H1 (cell line): Measurements from ENCODE around the gene TRIP11. TPM values are rescaled to one million over a fixed set of nuclear protein-coding genes. Genes with fewer than 3 reads are reported as not detected.

Source experiments
- CTCF ChIA-PET: fragments of 300-600 bp; sonication (Branson Sonifier 250); formaldehyde crosslinking; loops from one replicate; lab custom pipeline; 2021; ENCODE audit not compliant: partially characterized antibody; lab: Charles Lee
- POLR2A ChIA-PET: fragments of 300-600 bp; sonication (Branson Sonifier 250); formaldehyde crosslinking; loops from one replicate; lab custom pipeline; 2021; ENCODE audit warnings: inconsistent platforms; ENCODE audit not compliant: partially characterized antibody; lab: Charles Lee
- DNase-seq, 2 experiments: peaks; one replicate each; pipeline versions ENCODE4 v3.0.0 to v3.0.0-alpha.2; 2010 to 2022; ENCODE audit warnings: low spot score in 2 of 2, low read depth in 1 of 2, mixed read lengths in 1 of 2
- FAIRE-seq: peaks from 2 replicates; lab custom pipeline; 2011; peaks lifted over from hg19 to GRCh38; lab: Jason Lieb, UNC
- H2AFZ ChIP-seq: 2 replicates; pipeline ENCODE4 v1.8.1; 2012; ENCODE audit warnings: low read length, inconsistent platforms
- H2AK5ac ChIP-seq: 2 replicates; pipeline ENCODE4 v1.6.1; 2013; ENCODE audit warnings: low read depth, low read length
- H2BK120ac ChIP-seq: replicated peaks from 2 replicates; pipeline ENCODE3; 2013; ENCODE audit warnings: low read depth, low read length, inconsistent platforms
- H2BK12ac ChIP-seq: 2 replicates; pipeline ENCODE4 v1.6.1; 2013; ENCODE audit warnings: low read depth, low read length
- H2BK15ac ChIP-seq: 2 replicates; pipeline ENCODE4 v1.6.1; 2013; ENCODE audit warnings: low read length
- H2BK20ac ChIP-seq: 2 replicates; pipeline ENCODE4 v1.6.1; 2013; ENCODE audit warnings: low read length
- H2BK5ac ChIP-seq: 2 replicates; pipeline ENCODE4 v1.6.1; 2013; ENCODE audit warnings: low read depth, low read length
- H3K14ac ChIP-seq: 2 replicates; pipeline ENCODE4 v1.6.1; 2013; ENCODE audit warnings: inconsistent platforms; ENCODE audit not compliant: insufficient read length
- H3K18ac ChIP-seq: 2 replicates; pipeline ENCODE4 v1.6.1; 2013; ENCODE audit warnings: low read length; ENCODE audit errors: extremely low read depth
- H3K23ac ChIP-seq: 2 replicates; pipeline ENCODE4 v1.6.1; 2013; ENCODE audit warnings: inconsistent platforms; ENCODE audit not compliant: insufficient read length
- H3K23me2 ChIP-seq: 2 replicates; pipeline ENCODE4 v1.6.1; 2013; ENCODE audit warnings: low read depth, low read length
- H3K27ac ChIP-seq: 2 replicates; pipeline ENCODE4 v1.6.1; 2011; ENCODE audit warnings: low read depth, low read length, inconsistent platforms
- H3K27me3 ChIP-seq, 4 experiments: replicated peaks in 1 of 4; 1 replicate in 1 of 4; 2 replicates in 3 of 4; pipeline versions ENCODE4 v1.6.1 to v1.8.1; 2011 to 2013; ENCODE audit warnings: low read length in 3 of 4, mild to moderate bottlenecking in 3 of 4, inconsistent platforms in 2 of 4, mixed read lengths in 2 of 4, moderate library complexity in 1 of 4; ENCODE audit not compliant: control insufficient read depth in 3 of 4, insufficient read depth in 3 of 4; ENCODE audit errors: extremely low read depth in 1 of 4
- H3K36me3 ChIP-seq, 4 experiments: 2 replicates each; pipeline versions ENCODE4 v1.6.1 to v1.8.1; 2011 to 2013; ENCODE audit warnings: mild to moderate bottlenecking in 4 of 4, low read length in 3 of 4, moderate library complexity in 2 of 4, control low read depth in 1 of 4, inconsistent platforms in 1 of 4; ENCODE audit not compliant: insufficient read depth in 4 of 4, control insufficient read depth in 2 of 4
- H3K4ac ChIP-seq: replicated peaks from 2 replicates; pipeline ENCODE3; 2013; ENCODE audit warnings: low read length, low read depth, mixed read lengths, inconsistent platforms; ENCODE audit not compliant: insufficient read length
- H3K4me1 ChIP-seq, 4 experiments: replicated peaks in 1 of 4; 1 replicate in 1 of 4; 2 replicates in 3 of 4; pipeline versions ENCODE4 v1.6.1 to v1.8.1; 2011 to 2013; ENCODE audit warnings: low read length in 3 of 4, inconsistent platforms in 2 of 4, mixed read lengths in 1 of 4; ENCODE audit not compliant: insufficient read depth in 4 of 4, control insufficient read depth in 3 of 4
- H3K4me2 ChIP-seq, 2 experiments: 2 replicates each; pipeline versions ENCODE4 v1.6.1 to v1.8.1; 2011 to 2013; ENCODE audit warnings: low read depth in 2 of 2, low read length in 2 of 2, control low read depth in 1 of 2, inconsistent platforms in 1 of 2, mild to moderate bottlenecking in 1 of 2; ENCODE audit not compliant: insufficient read depth in 1 of 2
- H3K4me3 ChIP-seq, 4 experiments: fragments of 200-600, 300-600 bp in 1 of 4; sonication (generic), shearing (Covaris generic), sonication (Bioruptor Twin) in 1 of 4; 2 replicates each; pipeline versions ENCODE4 v1.5.1 to v1.8.1; 2011 to 2016; ENCODE audit warnings: low read length in 4 of 4, low read depth in 3 of 4, control low read depth in 2 of 4, inconsistent platforms in 2 of 4, mild to moderate bottlenecking in 2 of 4, mixed read lengths in 1 of 4, moderate library complexity in 1 of 4; ENCODE audit not compliant: insufficient read depth in 2 of 4; ENCODE audit errors: extremely low read depth in 1 of 4
- H3K56ac ChIP-seq: replicated peaks from 2 replicates; pipeline ENCODE3; 2013; ENCODE audit warnings: low read depth, mild to moderate bottlenecking, mixed read lengths, low read length, inconsistent platforms; ENCODE audit not compliant: insufficient read length
- H3K79me1 ChIP-seq: 2 replicates; pipeline ENCODE4 v1.6.1; 2013; ENCODE audit warnings: low read depth, low read length, control low read depth
- H3K79me2 ChIP-seq, 2 experiments: 2 replicates each; pipeline versions ENCODE4 v1.6.1 to v1.8.1; 2012 to 2013; ENCODE audit warnings: low read length in 2 of 2, mild to moderate bottlenecking in 2 of 2, inconsistent platforms in 1 of 2; ENCODE audit not compliant: insufficient read depth in 2 of 2, control insufficient read depth in 1 of 2
- H3K9ac ChIP-seq, 4 experiments: replicated peaks in 1 of 4; 1 replicate in 1 of 4; 2 replicates in 3 of 4; pipeline versions ENCODE4 v1.6.1 to v1.8.1; 2011 to 2013; ENCODE audit warnings: low read depth in 3 of 4, low read length in 3 of 4, control low read depth in 2 of 4, mild to moderate bottlenecking in 2 of 4, moderate library complexity in 2 of 4, inconsistent platforms in 1 of 4; ENCODE audit errors: extremely low read depth in 1 of 4
- H3K9me3 ChIP-seq, 2 experiments: 2 replicates each; pipeline versions ENCODE4 v1.6.1 to v1.8.1; 2012 to 2013; ENCODE audit warnings: mild to moderate bottlenecking in 2 of 2, moderate library complexity in 2 of 2, control low read depth in 1 of 2, inconsistent platforms in 1 of 2, low read depth in 1 of 2, low read length in 1 of 2, mixed read lengths in 1 of 2; ENCODE audit not compliant: insufficient read depth in 2 of 2
- H4K20me1 ChIP-seq, 2 experiments: replicated peaks in 1 of 2; 2 replicates each; pipeline versions ENCODE3 to v1.8.1; 2011 to 2013; ENCODE audit warnings: inconsistent platforms in 2 of 2, low read length in 2 of 2, mild to moderate bottlenecking in 1 of 2; ENCODE audit not compliant: insufficient read depth in 2 of 2, control insufficient read depth in 1 of 2
- H4K5ac ChIP-seq: 2 replicates; pipeline ENCODE4 v1.6.1; 2013; ENCODE audit warnings: low read length, low read depth, mixed read lengths, inconsistent platforms; ENCODE audit not compliant: insufficient read length
- H4K8ac ChIP-seq: 2 replicates; pipeline ENCODE4 v1.8.0; 2013; ENCODE audit warnings: mild to moderate bottlenecking, moderate library complexity, low read length, inconsistent platforms; ENCODE audit not compliant: insufficient read depth; ENCODE audit errors: extremely low read depth
- H4K91ac ChIP-seq: replicated peaks from 2 replicates; pipeline ENCODE3; 2013; ENCODE audit warnings: low read length, mixed read lengths, inconsistent platforms; ENCODE audit not compliant: insufficient read length
- ASH2L ChIP-seq: fragments of 200-600, 300-600 bp; sonication (generic); IDR thresholded peaks from one replicate; pipeline ENCODE4 v1.7.1; 2017; ENCODE audit warnings: low read length
- BCL11A ChIP-seq, 2 experiments: IDR thresholded peaks; one replicate each; pipeline ENCODE4 v1.6.1; 2011; ENCODE audit warnings: low read depth in 2 of 2, low read length in 2 of 2, mild to moderate bottlenecking in 2 of 2
- CEBPB ChIP-seq: IDR thresholded peaks from 2 replicates; pipeline ENCODE4 v1.6.1; 2012; ENCODE audit warnings: low read depth, low read length
- EZH2 ChIP-seq: fragments of 200-600 bp; sonication (generic); IDR thresholded peaks from 2 replicates; pipeline ENCODE4 v1.7.1; 2012; ENCODE audit warnings: low read depth, mild to moderate bottlenecking, moderate library complexity, low read length, inconsistent platforms; ENCODE audit not compliant: severe bottlenecking
- JUN ChIP-seq: IDR thresholded peaks from 2 replicates; pipeline ENCODE4 v1.6.1; 2011; ENCODE audit warnings: low read depth, mild to moderate bottlenecking, improper control_type of control experiment, low read length
- KDM4A ChIP-seq: IDR thresholded peaks from one replicate; pipeline ENCODE4 v1.7.1; 2012; ENCODE audit warnings: low read depth, mild to moderate bottlenecking, moderate library complexity, low read length, inconsistent platforms; ENCODE audit not compliant: severe bottlenecking
- PHF8 ChIP-seq: fragments of 200-600 bp; sonication (generic); conservative IDR thresholded peaks from 2 replicates; pipeline ENCODE4 v1.7.1; 2012; ENCODE audit warnings: low read depth, mild to moderate bottlenecking, inconsistent platforms, low read length, moderate library complexity
- RBBP5 ChIP-seq: IDR thresholded peaks from 2 replicates; pipeline ENCODE4 v1.7.1; 2012; ENCODE audit warnings: low read depth, mild to moderate bottlenecking, inconsistent platforms, low read length, moderate library complexity, borderline replicate concordance
- RXRA ChIP-seq: IDR thresholded peaks from 2 replicates; pipeline ENCODE4 v1.6.1; 2011; ENCODE audit warnings: low read depth, mild to moderate bottlenecking, low read length, moderate library complexity; ENCODE audit not compliant: insufficient read depth
- TAF1 ChIP-seq: IDR thresholded peaks from 2 replicates; pipeline ENCODE4 v1.6.1; 2011; ENCODE audit warnings: mild to moderate bottlenecking, low read depth, low read length
- TEAD4 ChIP-seq: IDR thresholded peaks from 2 replicates; pipeline ENCODE4 v1.6.1; 2012; ENCODE audit warnings: low read depth, low read length, inconsistent platforms, mixed read lengths
- YY1 ChIP-seq: IDR thresholded peaks from 2 replicates; pipeline ENCODE4 v1.6.1; 2011; ENCODE audit warnings: low read depth, mild to moderate bottlenecking, low read length
- whole genome bisulfite sequencing, 2 experiments: shearing (Covaris generic) in 1 of 2; methylation state at CpG; one replicate each; pipeline versions ENCODE4 v1.1.6 to v1.1.7; 2013 to 2015; ENCODE audit warnings: low lambda C conversion rate in 2 of 2, mixed read lengths in 2 of 2, inconsistent platforms in 1 of 2, low coverage in 1 of 2, missing lambda C conversion rate in 1 of 2; ENCODE audit not compliant: insufficient replicate concordance in 2 of 2, insufficient coverage in 1 of 2, insufficient read length in 1 of 2; ENCODE audit errors: extremely low coverage in 1 of 2, missing lambda C conversion rate in 1 of 2; 5-methylcytosine and 5-hydroxymethylcytosine counted together
- polyA plus RNA-seq, 7 experiments: library from polyadenylated mRNA; depleted of rRNA in 3 of 7; stranded (reverse) in 5 of 7; unstranded in 2 of 7; fragments of >200 nt in 5 of 7; fragments of 200-250 nt in 2 of 7; gene quantifications; 1 replicate in 5 of 7; 2 replicates in 1 of 7; 4 replicates in 1 of 7; pipeline versions ENCODE4 v1.2.1 to v1.2.3, GENCODE V29; 2011 to 2013; ENCODE audit warnings: missing spikeins in 2 of 7, mixed read lengths in 2 of 7
- total RNA-seq: library from RNA; stranded (reverse); fragmentation: NEBNext Ultra II Directional; extraction: Animal tissue kit (Norgen Biotek cat#: 25700); gene quantifications from 2 replicates; pipeline ENCODE4 v1.2.1, GENCODE V29; 2021

TRIP11 gene
- total and polyA plus RNA-seq, 2 of the 8 experiments (the other 6 are each of a cell fraction or from before 2014, with no cell fraction given), result 3.3 to 30.4 TPM

DNA sequence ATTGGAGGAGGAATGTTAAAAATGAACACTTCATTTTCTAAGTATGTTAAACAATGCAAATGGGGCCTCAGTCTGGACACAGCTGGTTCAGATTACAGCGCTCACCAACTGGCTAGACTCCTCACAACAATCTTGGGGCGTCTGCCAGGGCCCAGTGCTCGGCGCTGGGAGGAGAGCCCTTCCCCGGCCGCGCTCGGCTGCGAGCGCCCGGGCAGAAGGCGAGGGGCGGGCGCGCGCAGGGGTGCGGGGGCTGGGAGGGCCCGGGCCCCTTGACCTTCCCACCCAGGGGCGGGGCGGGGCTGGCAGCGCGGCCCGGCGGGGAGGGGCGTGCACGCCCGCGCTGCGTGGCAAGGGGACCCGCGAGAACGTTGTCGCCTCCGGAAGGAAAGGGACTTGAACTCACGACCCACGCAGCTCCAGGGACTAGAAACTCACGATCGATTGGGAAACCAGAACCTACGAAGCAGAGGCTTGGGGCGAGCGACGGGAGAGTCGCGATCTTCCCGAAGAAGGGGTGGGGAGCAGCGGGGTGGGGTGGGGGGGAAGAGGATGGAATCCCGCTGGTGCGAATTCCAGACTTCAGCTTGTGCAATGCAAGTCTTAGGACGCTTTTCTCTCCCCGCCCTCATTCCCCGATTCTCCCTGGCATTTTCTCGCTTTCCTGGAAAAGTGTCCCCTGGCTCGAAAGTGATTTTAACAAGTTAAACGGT is 92.2 kb downstream of the TRIP11 start, which contains the start of gene FBLN5:
Gene FBLN5 (minus strand): TSS at position 220 of the 710 bp plus-strand sequence. CDS start 465 bp downstream, outside the sequence.
- Histone ChIP-seq H3K23ac (no peak within 1 kb of the TSS), H3K27me3 (peaks cover 4 to 25% (median 16%) of the 10 kb centered on the region in 4 experiments), H2AK5ac (no peak within 1 kb of the TSS), H4K5ac (no peak within 1 kb of the TSS), H3K9me3 (no peaks in the 10 kb centered on the region), H4K8ac (no peak within 1 kb of the TSS), H3K4ac (no peak within 1 kb of the TSS), H3K9ac (peak within 1 kb of the TSS in 2 of 4 experiments; percentile 25 to 44; a peak in 1 of 7 replicates), H2BK120ac (no peak within 1 kb of the TSS), H3K14ac (no peak within 1 kb of the TSS), H2AFZ (peak within 1 kb of the TSS; percentile 96), H3K56ac (no peak within 1 kb of the TSS), H3K36me3 (no peaks in the 10 kb centered on the region), H3K4me1 (peaks cover 0 to 4% (median 0%) of the 10 kb centered on the region in 4 experiments; a peak in 2 of 7 replicates), H3K79me1 (no peaks in the 10 kb centered on the region), H3K27ac (no peak within 1 kb of the TSS), H4K20me1 (no peaks in the 10 kb centered on the region), H3K18ac (no peak within 1 kb of the TSS), H3K79me2 (no peaks in the 10 kb centered on the region), H2BK5ac (no peak within 1 kb of the TSS), H2BK20ac (no peak within 1 kb of the TSS), H3K4me3 (peak within 1 kb of the TSS; percentile 34 to 79 (median 56)), H2BK12ac (peak within 1 kb of the TSS; percentile 94; the same call in 1 of the 2 replicates), H2BK15ac (no peak within 1 kb of the TSS), H3K23me2 (peaks cover 8% of the 10 kb centered on the region; the same call in 1 of the 2 replicates), H4K91ac (peak within 1 kb of the TSS; percentile 86), H3K4me2 (peak within 1 kb of the TSS; percentile 63 to 87)
- no peak; the same call in 1 of the 2 replicates for TF ChIP-seq TAF1
- TF ChIP-seq BCL11A (IDR thresholded peaks at IDR 0.05; ENCODE audit: low read depth in 2 of 2, low read length in 2 of 2), result no peak
- TF ChIP-seq TEAD4, result peak; percentile 36; the same call in 1 of the 2 replicates
- TF ChIP-seq CEBPB, result peak; percentile 65
- TF ChIP-seq YY1, result no peak
- 0 out of 2 replicates have a peak, but pooled peaks have one; percentile 18 for TF ChIP-seq PHF8
- TF ChIP-seq RXRA, result no peak
- TF ChIP-seq EZH2, result no peak
- no peak for TF ChIP-seq ASH2L
- no peak for TF ChIP-seq JUN
- 0 out of 2 replicates have a peak, but pooled peaks have one; percentile 24 for TF ChIP-seq RBBP5
- TF ChIP-seq KDM4A, result peak; percentile 38
- ChIA-PET POLR2A (interaction anchor here (0.7 to 2.6 kb wide), 5 partner anchors 9 to 438 kb away, joined by 3 to 8 read pairs (median 3); partner anchors contain the start of gene PPP4R3A), CTCF (interaction anchor here (0.5 to 2.6 kb wide), 7 partner anchors 22 to 292 kb away, joined by 3 to 8 read pairs (median 4); no protein-coding TSS in a partner anchor)
- DNase-seq, result peak; percentile 3 to 72
- no peak for FAIRE-seq
- 4% methylated on average over 23 of the region's 54 CpGs; no CpG with 5 or more reads in 1 of the 2 experiments for WGBS, 2 experiments
